T-helper 2 cell treated with Interferon-gamma antibody and Interleukin-4, amounts not matched to agents 5 μg/mL and 100 μg/mL, for 36 hours (primary cell): ENCODE results near the gene MAPK9.

Experiments used
- DNase-seq: peaks from one replicate; pipeline ENCODE4 v3.0.0; 2021; ENCODE audit warnings: low spot score
- H3K27ac Mint-ChIP-seq: one replicate; pipeline ENCODE4 v1.8.0; 2021; ENCODE audit warnings: mild to moderate bottlenecking, mixed read lengths
- H3K27me3 Mint-ChIP-seq: one replicate; pipeline ENCODE4 v1.8.0; 2021; ENCODE audit warnings: low read depth, mixed read lengths
- H3K36me3 Mint-ChIP-seq: one replicate; pipeline ENCODE4 v1.8.0; 2021; ENCODE audit warnings: low read depth, mixed read lengths
- H3K4me1 Mint-ChIP-seq: one replicate; pipeline ENCODE4 v1.8.0; 2021; ENCODE audit warnings: low read depth, mixed read lengths
- H3K4me3 Mint-ChIP-seq: one replicate; pipeline ENCODE4 v1.8.0; 2022; ENCODE audit warnings: mild to moderate bottlenecking, moderate library complexity, mixed read lengths
- H3K9me3 Mint-ChIP-seq: one replicate; pipeline ENCODE4 v1.8.0; 2021; ENCODE audit warnings: mixed read lengths

The MAPK9 gene

DNA sequence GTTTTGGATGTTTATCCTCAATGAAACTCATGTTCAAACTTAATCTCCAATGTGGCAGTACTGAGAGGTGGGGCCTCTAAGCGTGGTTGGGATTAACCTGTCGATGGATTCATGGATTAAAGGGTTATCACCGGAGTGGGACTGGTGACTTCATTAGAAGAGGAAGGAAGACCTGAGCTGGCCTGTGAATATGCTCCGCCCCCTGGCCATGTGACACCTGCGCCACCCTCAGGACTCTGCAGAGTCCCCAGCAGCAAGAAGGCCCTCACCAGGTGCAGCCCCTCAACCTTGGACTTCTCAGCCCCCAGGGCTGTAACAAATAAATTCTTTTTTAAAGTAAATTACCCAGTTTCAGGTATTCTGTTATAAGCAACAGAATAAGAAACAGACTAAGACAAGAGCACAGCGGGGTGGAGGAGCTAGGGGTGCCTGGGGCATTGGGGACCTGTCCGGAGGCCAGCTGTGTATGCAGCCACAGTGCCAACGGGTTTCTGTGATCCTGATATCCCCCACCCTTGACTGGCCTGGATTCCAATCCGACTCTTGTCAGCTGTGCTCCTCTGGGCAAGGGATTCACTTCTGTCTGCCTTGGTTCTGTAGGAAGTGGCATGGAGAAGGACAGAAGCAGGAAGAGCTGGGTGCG is 3.2 kb upstream of the MAPK9 start:
- peaks cover 12% of the 10 kb centered on the region for H3K36me3 Mint-ChIP-seq
- no peak overlapping the region for H3K27ac Mint-ChIP-seq
- H3K27me3 Mint-ChIP-seq: no peaks in the 10 kb centered on the region
- H3K4me3 Mint-ChIP-seq: no peak overlapping the region
- H3K4me1 Mint-ChIP-seq: peaks cover 27% of the 10 kb centered on the region
- no peak for DNase-seq
- H3K9me3 Mint-ChIP-seq: no peaks in the 10 kb centered on the region

DNA sequence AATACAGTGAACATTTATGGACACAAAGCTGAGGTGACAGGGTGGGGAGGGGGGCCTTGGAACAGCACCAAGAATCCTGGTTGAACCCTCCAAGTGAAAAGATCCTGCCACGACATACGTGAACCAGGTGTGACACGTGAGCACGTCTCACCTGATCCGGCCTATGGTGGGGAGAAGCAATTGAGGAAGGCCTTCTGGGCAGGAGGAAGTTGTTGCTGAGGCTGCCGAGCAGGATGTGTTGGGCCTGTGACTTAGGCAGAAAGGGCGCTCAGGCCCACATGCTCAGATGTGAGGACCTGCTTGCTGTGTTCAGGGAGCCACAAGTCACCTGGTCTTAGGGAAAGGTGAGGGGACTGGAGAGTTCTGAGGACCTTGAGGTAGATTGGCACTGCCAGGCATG is 2.5 kb upstream of the MAPK9 start:
- H3K9me3 Mint-ChIP-seq: no peaks in the 10 kb centered on the region
- no peak overlapping the region for H3K4me3 Mint-ChIP-seq
- peaks cover 12% of the 10 kb centered on the region for H3K36me3 Mint-ChIP-seq
- no peaks in the 10 kb centered on the region for H3K27me3 Mint-ChIP-seq
- peaks cover 30% of the 10 kb centered on the region for H3K4me1 Mint-ChIP-seq
- no peak for DNase-seq
- H3K27ac Mint-ChIP-seq: no peak overlapping the region

DNA sequence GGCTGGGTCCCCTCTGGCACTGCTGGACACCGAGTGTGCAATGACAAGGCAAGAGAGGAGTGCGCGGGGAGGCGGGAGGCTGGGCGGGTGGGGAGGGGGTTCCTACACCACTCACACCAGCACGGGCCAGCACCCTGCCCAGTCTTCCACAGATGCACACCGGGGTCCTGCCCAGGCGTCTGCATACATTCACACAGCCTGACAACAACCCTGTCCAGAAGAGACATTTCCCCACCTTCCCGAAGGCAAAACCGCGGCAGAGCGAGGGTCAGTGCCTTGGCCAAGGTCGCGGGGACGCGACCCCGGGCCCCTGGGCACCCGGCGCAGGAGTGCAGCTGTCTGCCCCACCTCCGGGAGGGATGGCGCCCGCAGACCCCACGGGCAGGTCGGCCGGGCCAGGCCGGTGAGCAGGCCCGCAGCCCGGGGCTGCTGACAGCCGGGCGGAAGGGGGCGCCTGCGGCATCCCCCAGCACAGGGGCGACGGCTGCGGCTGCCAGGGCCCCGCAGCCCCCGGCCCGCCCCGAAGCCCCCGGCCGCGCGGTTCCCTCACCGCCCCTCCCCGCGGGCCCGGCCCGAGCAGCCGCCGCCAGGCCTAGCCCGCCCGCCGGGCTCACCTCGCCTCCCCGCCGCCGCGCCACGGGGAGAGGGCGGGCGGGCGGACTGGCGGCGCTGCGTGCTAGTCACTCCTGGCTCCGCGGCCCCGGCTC is 496 bp downstream of the MAPK9 start:
- Mint-ChIP-seq H3K4me1 (peaks cover 27% of the 10 kb centered on the region), H3K27ac (peak overlapping the region; percentile 89), H3K4me3 (peak overlapping the region; percentile 94), H3K36me3 (peaks cover 25% of the 10 kb centered on the region), H3K27me3 (no peaks in the 10 kb centered on the region), H3K9me3 (no peaks in the 10 kb centered on the region)
- no peak for DNase-seq

DNA sequence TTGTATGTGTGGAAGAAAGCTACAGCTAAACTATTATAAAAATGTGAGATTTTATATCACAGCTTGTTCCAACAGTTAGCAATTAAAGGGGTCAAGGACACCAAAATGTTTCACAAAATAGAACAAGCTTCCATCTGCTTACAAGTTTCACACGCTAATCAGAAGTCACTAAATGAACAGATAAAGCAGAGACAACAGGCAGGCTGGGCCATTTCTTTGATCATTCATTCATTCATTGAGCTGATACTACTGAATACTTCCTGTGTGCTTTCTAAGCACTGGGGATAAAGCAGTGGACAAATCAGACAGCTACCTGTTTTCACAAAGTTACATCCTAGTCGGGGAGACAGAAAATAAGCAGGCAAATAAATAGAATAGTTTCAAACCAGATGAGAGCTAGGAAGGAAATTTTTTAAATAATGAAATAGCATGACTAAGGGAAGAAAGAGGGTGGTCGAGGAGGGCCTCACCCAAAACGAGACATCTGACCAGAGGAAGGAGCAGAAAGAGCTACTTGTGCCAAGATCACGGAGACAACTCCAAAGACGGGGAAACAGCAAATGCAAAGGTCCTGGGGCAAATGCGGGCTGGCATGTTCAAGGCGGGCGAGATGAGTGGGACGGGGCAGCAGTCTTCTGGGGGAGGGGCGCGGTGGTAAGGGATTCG is 1.2 kb downstream of the MAPK9 start:
- Mint-ChIP-seq H3K27me3 (no peaks in the 10 kb centered on the region), H3K27ac (peak overlapping the region; percentile 89), H3K36me3 (peaks cover 27% of the 10 kb centered on the region), H3K4me1 (peaks cover 27% of the 10 kb centered on the region), H3K4me3 (peak overlapping the region; percentile 94), H3K9me3 (no peaks in the 10 kb centered on the region)
- DNase-seq: no peak

DNA sequence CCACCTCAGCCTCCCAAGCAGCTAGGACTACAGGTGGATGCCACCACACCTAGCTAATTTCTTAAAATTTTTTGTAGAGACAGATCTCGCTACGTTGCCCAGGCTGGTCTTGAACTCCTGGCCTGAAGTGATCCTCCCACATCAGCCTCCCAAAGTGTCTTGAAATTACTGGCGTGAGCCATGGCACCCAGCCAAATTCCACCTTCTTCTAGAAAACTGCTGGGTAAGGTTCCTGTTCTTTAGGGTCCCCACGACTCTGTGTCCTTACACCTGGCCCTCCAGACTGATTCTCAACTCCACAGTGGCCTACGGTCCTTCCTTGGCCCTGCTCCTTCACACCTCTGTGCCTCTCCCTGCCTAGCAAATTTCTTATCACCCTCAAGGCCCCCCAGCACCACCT is 1.9 kb downstream of the MAPK9 start:
- H3K27me3 Mint-ChIP-seq: no peaks in the 10 kb centered on the region
- H3K27ac Mint-ChIP-seq: peak overlapping the region; percentile 53
- peaks cover 27% of the 10 kb centered on the region for H3K4me1 Mint-ChIP-seq
- H3K4me3 Mint-ChIP-seq: peak overlapping the region; percentile 94
- DNase-seq: no peak
- H3K9me3 Mint-ChIP-seq: peaks cover 5% of the 10 kb centered on the region
- H3K36me3 Mint-ChIP-seq: peaks cover 33% of the 10 kb centered on the region

DNA sequence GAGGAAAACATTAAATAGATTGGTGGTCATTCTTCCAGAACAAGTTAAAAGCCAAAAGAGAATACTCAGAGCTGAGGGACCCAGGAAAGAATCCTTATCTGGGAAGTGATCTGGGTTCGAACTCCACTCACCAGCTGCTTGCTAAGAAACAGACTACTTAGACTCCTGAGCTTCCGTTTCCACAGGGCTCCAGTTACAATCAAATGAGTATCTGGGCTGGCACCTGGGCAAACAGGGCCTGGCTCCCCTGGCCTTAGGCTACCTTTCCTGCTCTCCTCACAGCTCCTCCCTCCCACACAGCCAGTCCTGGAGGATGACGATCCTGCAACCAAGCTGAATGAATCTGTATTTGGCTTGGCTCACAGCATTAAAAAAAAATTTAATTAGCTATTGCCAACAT is 2.5 kb downstream of the MAPK9 start:
- H3K27ac Mint-ChIP-seq: no peak overlapping the region
- H3K9me3 Mint-ChIP-seq: peaks cover 5% of the 10 kb centered on the region
- DNase-seq: no peak
- H3K4me1 Mint-ChIP-seq: peaks cover 27% of the 10 kb centered on the region
- H3K4me3 Mint-ChIP-seq: no peak overlapping the region
- no peaks in the 10 kb centered on the region for H3K27me3 Mint-ChIP-seq
- peaks cover 38% of the 10 kb centered on the region for H3K36me3 Mint-ChIP-seq

DNA sequence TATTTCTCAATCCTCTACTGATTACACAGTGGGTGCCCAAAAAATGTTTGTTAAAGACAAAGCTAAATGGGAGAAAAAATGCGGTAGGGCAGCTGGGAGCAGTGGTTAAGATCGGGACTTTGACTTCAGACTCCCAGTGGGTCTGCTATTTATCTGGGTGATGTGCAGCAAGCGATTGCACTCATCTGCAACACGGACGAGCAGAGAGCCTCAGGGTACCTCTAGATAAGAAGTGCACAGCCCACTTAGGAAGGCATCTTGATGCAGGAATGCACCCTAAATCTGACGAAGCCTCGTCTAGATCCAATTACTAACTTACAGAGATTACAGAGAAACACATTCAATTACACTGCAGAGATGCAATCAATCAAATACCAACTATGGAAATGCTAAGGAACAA is 4.0 kb downstream of the MAPK9 start:
- Mint-ChIP-seq H3K27ac (no peak overlapping the region), H3K4me1 (peaks cover 19% of the 10 kb centered on the region), H3K9me3 (peaks cover 5% of the 10 kb centered on the region), H3K27me3 (no peaks in the 10 kb centered on the region), H3K4me3 (no peak overlapping the region), H3K36me3 (peaks cover 51% of the 10 kb centered on the region)
- no peak for DNase-seq

DNA sequence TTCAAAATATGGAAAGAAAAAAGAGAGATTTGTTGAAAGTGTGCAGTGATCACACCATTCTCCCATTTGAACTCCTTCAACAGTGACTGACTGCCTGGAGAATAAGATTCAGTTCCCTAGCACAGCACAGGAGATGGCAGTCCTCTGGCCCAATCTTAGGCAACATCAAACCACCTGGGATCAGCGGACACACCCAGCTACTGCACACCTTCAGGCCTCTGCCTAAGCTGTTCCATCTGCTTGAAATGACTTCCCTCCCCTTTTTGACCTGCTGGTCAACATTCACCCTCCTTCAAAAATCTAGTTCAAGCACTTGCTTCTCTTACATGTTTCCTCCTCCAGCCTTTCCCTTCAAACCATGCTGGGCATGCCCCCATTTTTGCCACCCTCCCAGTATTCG is 4.5 kb downstream of the MAPK9 start:
- peaks cover 55% of the 10 kb centered on the region for H3K36me3 Mint-ChIP-seq
- peaks cover 8% of the 10 kb centered on the region for H3K9me3 Mint-ChIP-seq
- H3K4me3 Mint-ChIP-seq: no peak overlapping the region
- H3K27ac Mint-ChIP-seq: no peak overlapping the region
- H3K4me1 Mint-ChIP-seq: peaks cover 16% of the 10 kb centered on the region
- no peak for DNase-seq
- no peaks in the 10 kb centered on the region for H3K27me3 Mint-ChIP-seq

DNA sequence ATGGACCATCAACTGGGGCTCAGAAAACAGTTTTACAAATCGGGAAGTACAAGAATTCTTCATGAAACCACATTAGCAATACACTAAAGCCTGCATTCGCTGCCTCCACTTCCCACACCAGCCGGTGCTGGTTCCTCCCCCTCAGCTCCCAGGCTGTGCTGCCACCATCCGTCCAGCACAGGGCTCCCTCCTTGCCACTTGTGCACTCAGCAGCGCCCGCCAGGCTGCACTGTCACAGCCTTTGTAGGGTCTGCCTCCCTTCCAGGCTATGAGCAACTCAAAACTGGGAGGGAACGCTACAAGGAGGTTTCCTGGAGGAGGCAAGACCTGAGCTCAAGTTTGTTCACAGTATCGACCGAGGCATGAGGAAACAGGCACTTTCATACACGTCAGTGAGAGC is 7.7 kb downstream of the MAPK9 start:
- Mint-ChIP-seq H3K27ac (no peak overlapping the region), H3K9me3 (peaks cover 21% of the 10 kb centered on the region), H3K4me1 (peaks cover 3% of the 10 kb centered on the region), H3K36me3 (peaks cover 74% of the 10 kb centered on the region), H3K27me3 (no peaks in the 10 kb centered on the region), H3K4me3 (no peak overlapping the region)
- DNase-seq: no peak

DNA sequence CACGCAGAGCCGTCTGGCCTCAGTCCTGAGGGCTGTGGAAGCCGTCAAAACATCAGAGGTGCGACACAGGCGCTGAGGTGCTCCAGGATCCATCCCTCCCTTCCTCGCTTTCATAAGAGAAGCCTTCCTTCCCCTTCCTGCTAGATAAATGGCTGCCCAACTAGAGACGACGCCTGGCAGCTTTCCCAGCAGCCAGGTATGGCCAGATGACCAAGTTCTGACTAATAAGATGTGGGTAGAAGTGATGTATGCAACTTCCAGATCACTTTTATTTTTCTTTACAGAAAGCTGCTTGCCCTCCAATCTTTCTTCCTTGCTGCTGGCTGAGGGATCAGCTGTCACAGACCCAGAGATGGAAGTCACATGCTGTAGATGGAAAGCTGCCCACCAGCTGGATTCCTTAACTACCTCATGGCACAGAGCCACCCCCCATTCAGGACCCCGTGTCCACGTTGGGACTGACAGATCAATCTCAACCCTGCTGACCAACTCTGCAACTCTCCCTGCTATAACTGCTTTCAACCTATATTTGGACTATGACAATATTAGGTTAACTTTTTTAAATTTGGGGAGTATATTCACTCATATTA is 8.8 kb downstream of the MAPK9 start:
- H3K36me3 Mint-ChIP-seq: peaks cover 82% of the 10 kb centered on the region
- no peak overlapping the region for H3K4me3 Mint-ChIP-seq
- H3K27ac Mint-ChIP-seq: no peak overlapping the region
- peaks cover 26% of the 10 kb centered on the region for H3K9me3 Mint-ChIP-seq
- H3K4me1 Mint-ChIP-seq: peaks cover 2% of the 10 kb centered on the region
- no peaks in the 10 kb centered on the region for H3K27me3 Mint-ChIP-seq
- DNase-seq: no peak

DNA sequence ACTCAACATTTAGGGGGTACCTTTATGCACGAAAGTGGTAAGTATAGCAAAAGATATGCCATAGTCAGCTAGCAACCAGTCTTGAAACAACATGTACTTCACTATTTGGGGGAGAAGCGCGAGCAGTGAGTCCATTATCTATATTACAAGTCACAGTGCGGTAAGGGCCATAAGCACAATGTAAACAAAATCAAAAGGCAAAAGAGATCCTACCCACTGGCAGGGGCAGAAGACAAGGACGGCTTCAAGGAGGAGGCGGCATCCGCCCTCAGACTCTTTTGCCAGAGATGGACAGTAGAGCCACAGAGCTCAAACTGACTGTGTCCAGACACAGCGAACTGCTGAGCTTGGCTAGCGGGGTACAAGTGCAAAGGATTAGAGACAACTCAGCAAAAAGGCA is 9.6 kb downstream of the MAPK9 start:
- H3K9me3 Mint-ChIP-seq: peaks cover 33% of the 10 kb centered on the region
- H3K4me3 Mint-ChIP-seq: no peak overlapping the region
- H3K36me3 Mint-ChIP-seq: peaks cover 86% of the 10 kb centered on the region
- H3K27ac Mint-ChIP-seq: no peak overlapping the region
- H3K4me1 Mint-ChIP-seq: no peaks in the 10 kb centered on the region
- DNase-seq: no peak
- H3K27me3 Mint-ChIP-seq: no peaks in the 10 kb centered on the region

DNA sequence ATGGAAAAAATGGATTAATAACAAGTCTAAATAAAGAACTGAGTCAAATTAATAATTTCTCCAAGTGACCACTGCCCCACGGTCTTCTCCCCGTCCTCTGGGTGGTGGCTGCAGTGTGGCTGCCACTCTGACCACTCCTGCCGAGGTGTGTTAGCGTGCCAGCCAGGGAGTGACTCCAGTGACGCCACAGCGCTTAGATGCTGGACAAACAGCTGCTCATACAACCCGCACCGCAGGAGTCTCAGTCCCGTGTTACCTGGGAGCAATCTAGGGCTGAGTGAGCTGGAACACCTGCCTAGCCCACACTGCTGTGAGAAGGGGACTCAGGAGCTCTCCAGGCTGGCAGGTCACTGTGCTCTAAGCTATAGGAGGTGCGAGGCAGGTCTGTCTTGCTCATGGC is 10.2 kb downstream of the MAPK9 start:
- peaks cover 38% of the 10 kb centered on the region for H3K9me3 Mint-ChIP-seq
- no peak overlapping the region for H3K27ac Mint-ChIP-seq
- no peaks in the 10 kb centered on the region for H3K27me3 Mint-ChIP-seq
- H3K36me3 Mint-ChIP-seq: peaks cover 88% of the 10 kb centered on the region
- no peak overlapping the region for H3K4me3 Mint-ChIP-seq
- DNase-seq: no peak
- H3K4me1 Mint-ChIP-seq: no peaks in the 10 kb centered on the region

DNA sequence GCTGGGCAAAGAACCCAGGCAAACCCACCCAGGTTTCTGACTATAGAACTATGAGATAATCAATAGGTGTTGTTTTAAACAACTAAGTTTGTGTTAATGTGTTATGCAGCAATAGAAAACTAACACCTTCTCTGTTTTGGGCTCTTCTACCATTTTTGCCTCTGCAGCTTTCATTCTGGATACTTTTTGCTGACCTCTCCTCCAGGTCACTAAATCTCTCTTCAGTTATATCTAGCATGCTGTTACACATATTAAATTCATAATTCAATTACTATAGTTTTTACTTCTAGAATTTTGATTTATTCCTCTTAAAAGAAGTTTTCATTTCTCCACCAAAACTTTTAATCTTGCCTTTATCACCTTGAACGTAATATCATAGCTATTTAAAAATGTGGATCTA is 17.2 kb downstream of the MAPK9 start:
- H3K4me3 Mint-ChIP-seq: no peak overlapping the region
- no peak for DNase-seq
- no peak overlapping the region for H3K27ac Mint-ChIP-seq
- H3K4me1 Mint-ChIP-seq: no peaks in the 10 kb centered on the region
- H3K36me3 Mint-ChIP-seq: peaks cover 68% of the 10 kb centered on the region
- H3K27me3 Mint-ChIP-seq: no peaks in the 10 kb centered on the region
- H3K9me3 Mint-ChIP-seq: peaks cover 73% of the 10 kb centered on the region

DNA sequence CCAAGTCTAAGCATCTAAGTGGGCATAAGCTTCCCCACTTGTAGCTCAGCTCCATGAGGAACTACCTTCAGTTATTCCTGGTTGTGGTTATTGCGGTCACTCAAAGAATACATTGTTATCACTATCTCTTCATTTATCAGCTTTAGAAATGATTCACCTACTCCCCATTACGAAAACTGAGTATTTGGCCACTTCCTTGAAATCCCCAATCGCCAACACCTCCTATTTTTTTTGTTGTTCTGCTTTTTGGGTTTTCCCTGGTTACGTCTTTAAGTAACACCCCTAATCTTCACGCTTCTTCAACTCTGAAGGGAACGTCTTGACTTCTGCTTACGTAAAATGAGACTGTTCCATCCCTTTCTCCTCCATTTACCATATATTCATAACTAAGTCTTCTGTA is 20.7 kb downstream of the MAPK9 start:
- H3K27ac Mint-ChIP-seq: no peak overlapping the region
- peaks cover 66% of the 10 kb centered on the region for H3K36me3 Mint-ChIP-seq
- H3K4me1 Mint-ChIP-seq: no peaks in the 10 kb centered on the region
- peaks cover 60% of the 10 kb centered on the region for H3K9me3 Mint-ChIP-seq
- no peak overlapping the region for H3K4me3 Mint-ChIP-seq
- no peak for DNase-seq
- H3K27me3 Mint-ChIP-seq: no peaks in the 10 kb centered on the region
